Large intestine (tissue), 3 donors: ENCODE measurements around the gene MNT. TPM values are rescaled to one million over a fixed set of nuclear protein-coding genes. Genes with fewer than 3 reads are reported as not detected.

Experiments
- DNase-seq, 2 donors: peaks; one replicate each; pipeline versions ENCODE4 v3.0.0 to v3.0.0-alpha.2; 2013
- H3K27ac ChIP-seq: one replicate; pipeline ENCODE4 v1.5.1; 2013; ENCODE audit warnings: low read length
- H3K27me3 ChIP-seq: 2 replicates; pipeline ENCODE4 v1.6.1; 2013; ENCODE audit warnings: low read length; ENCODE audit not compliant: control insufficient read depth, insufficient read depth
- H3K36me3 ChIP-seq: 2 replicates; pipeline ENCODE4 v1.6.1; 2013; ENCODE audit warnings: low read length; ENCODE audit not compliant: control insufficient read depth, insufficient read depth
- H3K4me1 ChIP-seq: one replicate; pipeline ENCODE4 v1.6.1; 2013; ENCODE audit warnings: low read length; ENCODE audit not compliant: control insufficient read depth, insufficient read depth
- H3K4me3 ChIP-seq: one replicate; pipeline ENCODE4 v1.5.1; 2013; ENCODE audit warnings: low read length
- H3K9me3 ChIP-seq: one replicate; pipeline ENCODE4 v1.6.1; 2013; ENCODE audit warnings: mild to moderate bottlenecking, low read depth, low read length, moderate library complexity; ENCODE audit not compliant: control insufficient read depth
- WGBS: methylation state at CpG from one replicate; pipeline ENCODE4 v1.1.5; 2013; ENCODE audit warnings: low lambda C conversion rate; ENCODE audit not compliant: insufficient coverage; 5-methylcytosine and 5-hydroxymethylcytosine counted together
- polyA plus RNA-seq: library from polyadenylated mRNA; unstranded; fragments of 120-200 nt; gene quantifications from one replicate; pipeline ENCODE4 v1.2.1, GENCODE V29; 2013

The MNT gene
- polyA plus RNA-seq, 1 donor: 20.3 TPM

DNA sequence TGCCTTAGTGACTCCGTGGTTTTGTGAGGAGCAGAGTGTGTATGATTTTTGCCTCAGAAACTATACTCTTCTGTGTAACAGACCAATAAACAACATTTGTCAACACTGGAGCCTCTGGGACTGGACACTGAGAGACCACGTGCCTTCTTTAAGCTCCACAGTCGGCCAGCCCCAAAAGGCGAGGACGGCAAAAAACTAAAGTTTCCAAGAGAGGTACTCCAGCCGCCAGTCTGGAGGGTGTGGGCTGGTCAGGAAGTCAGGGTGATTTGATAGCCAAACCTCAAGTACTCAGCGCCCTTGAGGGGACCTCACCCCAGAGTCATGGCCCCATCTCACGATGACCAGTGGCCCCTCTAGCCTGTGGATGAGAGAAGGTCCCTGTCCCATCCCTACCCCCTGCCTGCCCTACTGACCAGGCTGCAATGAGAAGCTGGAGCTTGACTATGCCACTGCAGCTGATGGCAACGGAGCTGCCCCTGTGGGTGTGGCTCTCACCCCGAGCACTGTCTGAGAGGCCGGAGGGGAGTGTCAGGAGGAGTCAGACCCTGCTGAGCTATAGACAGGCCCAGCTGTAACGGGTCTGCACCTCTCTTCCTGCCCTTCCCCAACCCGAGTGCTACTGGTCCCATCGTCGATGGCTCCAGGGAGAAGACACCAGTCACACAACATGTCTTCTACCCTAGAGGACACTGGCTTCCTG lies 19.8 kb downstream of the MNT start:
- Histone ChIP-seq H3K4me3 (no peak overlapping the region), H3K9me3 (no peaks in the 10 kb centered on the region), H3K27me3 (no peaks in the 10 kb centered on the region), H3K27ac (no peak overlapping the region), H3K36me3 (peaks cover 54% of the 10 kb centered on the region), H3K4me1 (peaks cover 5% of the 10 kb centered on the region)
- no CpG with 5 or more reads among the region's 15 CpGs for WGBS
- no peak for DNase-seq

DNA sequence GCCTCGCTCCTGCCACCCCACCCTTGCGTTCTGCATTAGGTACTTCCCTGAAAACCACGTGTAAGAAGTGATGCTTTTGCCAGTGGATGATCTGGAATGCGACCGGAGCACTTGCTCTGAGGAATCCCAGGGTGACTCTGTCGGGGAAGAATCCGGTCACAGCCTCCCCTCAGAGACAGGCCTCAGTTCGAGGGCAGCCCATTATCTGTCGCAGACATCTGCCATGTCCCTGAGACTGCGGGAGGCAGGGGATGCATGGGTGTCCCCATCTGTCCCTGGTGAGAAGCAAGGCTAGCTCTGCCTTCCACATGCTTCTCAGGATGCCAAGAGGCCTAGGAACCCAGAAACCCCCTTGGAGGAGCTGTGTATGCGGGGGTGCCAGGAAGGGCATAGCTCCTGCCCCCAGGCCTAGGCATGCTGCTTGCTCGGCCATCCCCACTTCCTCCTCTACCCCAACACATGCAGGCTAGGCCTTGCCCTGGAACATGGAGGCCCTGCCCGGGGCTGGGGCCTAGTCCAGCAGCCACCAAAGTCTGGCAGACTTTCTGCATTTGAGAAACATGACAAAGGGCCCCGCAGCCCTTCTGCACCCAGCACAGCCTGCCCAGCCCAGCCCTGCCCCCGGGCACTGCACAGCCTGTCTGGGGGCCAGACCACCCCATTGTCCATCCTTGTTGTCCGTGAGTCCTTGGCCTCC lies 20.5 kb downstream of the MNT start:
- H3K4me3 ChIP-seq: no peak overlapping the region
- H3K36me3 ChIP-seq: peaks cover 54% of the 10 kb centered on the region
- DNase-seq: no peak
- H3K9me3 ChIP-seq: no peaks in the 10 kb centered on the region
- no peak overlapping the region for H3K27ac ChIP-seq
- H3K27me3 ChIP-seq: no peaks in the 10 kb centered on the region
- H3K4me1 ChIP-seq: peaks cover 5% of the 10 kb centered on the region
- WGBS: no CpG with 5 or more reads among the region's 16 CpGs

DNA sequence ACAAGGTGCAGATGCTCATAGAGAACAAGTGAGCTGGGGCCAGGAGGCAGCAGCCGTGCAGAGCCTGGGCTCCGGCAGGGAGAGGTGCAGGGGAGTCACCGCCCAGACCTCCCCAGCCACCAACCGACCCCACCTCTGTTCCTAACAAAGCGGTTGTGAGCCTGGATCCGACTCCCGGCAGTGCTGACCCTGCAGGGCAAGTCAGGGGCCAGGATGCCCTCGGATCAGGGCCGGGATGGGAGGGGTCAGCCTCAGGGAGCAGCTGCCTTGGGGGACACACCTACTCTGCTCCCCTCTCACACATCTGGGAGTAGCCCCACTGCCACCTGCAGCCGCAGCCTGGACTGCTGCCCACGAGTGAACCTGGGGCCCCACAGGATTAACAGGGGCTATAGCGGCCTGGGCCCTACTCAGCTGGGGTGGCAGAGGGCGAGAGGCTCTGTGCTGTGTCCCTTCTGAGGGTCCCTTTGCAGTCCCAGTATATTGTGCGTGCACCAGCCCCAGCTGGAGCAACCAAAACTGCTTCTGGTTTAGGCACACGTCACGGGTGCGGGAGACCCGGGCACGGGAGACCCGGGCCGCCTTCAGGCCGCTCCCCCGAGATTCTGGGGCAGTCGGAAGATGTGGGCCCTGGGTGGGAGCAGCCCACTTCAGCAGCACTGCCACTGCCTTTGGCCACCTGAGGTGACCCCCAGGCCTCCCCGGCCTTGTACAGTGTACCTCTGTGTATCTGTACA lies 21.2 kb downstream of the MNT start:
- no peak overlapping the region for H3K4me3 ChIP-seq
- WGBS: no CpG with 5 or more reads among the region's 25 CpGs
- no peaks in the 10 kb centered on the region for H3K27me3 ChIP-seq
- H3K27ac ChIP-seq: no peak overlapping the region
- H3K9me3 ChIP-seq: no peaks in the 10 kb centered on the region
- no peak for DNase-seq
- peaks cover 5% of the 10 kb centered on the region for H3K4me1 ChIP-seq
- H3K36me3 ChIP-seq: peaks cover 59% of the 10 kb centered on the region

DNA sequence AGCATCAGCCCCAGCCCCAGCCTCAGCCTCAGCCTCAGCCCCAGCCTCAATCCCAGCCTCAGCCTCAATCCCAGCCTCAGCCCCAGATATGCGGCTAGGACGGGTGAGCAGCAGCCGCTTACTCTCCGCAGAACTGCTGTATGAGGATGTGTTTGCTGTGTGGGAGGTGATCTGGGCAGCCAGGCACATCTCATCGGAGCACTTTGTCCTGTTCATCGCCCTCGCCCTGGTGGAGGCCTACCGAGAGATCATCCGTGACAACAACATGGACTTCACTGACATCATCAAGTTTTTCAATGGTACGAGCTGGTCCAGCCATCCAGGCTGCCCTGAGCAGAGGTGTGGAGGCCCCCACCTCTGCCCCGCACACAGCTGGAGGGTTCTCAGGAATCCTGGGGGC lies 22.0 kb downstream of the MNT start:
- H3K27me3 ChIP-seq: no peaks in the 10 kb centered on the region
- no peak overlapping the region for H3K4me3 ChIP-seq
- peaks cover 5% of the 10 kb centered on the region for H3K4me1 ChIP-seq
- no peak for DNase-seq
- H3K27ac ChIP-seq: no peak overlapping the region
- no peaks in the 10 kb centered on the region for H3K9me3 ChIP-seq
- peaks cover 63% of the 10 kb centered on the region for H3K36me3 ChIP-seq
- WGBS: no CpG with 5 or more reads among the region's 11 CpGs

DNA sequence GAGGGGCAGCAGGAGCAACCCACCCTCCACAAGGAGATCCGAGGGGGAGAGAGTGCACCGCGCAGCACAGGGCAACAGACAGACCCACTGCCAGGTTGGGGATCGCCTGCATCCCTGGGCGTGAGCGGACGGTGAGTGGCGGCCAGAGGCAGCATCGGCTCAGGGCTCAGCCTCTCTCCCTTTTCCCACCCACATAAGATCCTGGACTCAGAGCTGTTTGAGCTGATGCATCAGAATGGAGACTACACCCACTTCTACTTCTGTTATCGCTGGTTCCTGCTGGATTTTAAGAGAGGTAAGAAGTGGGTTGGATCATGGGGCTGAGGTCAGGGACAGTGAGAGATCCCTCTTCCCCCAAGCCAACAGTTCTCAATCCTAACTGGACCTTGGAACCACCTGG lies 23.2 kb downstream of the MNT start:
- no peak for DNase-seq
- no CpG with 5 or more reads among the region's 10 CpGs for WGBS
- no peaks in the 10 kb centered on the region for H3K4me1 ChIP-seq
- peaks cover 75% of the 10 kb centered on the region for H3K36me3 ChIP-seq
- H3K27me3 ChIP-seq: no peaks in the 10 kb centered on the region
- H3K4me3 ChIP-seq: no peak overlapping the region
- no peak overlapping the region for H3K27ac ChIP-seq
- no peaks in the 10 kb centered on the region for H3K9me3 ChIP-seq

DNA sequence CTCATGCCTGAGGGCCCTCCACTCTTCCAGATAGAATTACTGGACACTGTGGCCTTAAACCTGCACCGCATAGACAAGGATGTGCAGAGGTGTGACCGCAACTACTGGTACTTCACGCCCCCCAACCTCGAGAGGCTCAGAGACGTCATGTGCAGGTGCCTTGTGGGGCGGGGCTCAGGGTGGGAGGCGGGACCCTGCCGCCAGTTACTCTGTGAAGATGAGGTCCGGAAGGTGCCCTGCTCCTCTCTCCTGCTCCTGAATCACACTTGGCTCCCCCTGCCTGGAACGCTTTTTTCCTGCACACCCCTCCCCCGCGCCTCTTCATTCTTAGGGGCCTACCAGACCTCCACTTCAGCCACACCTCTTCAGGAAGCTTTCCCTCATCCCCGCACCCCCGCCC lies 24.8 kb downstream of the MNT start:
- Histone ChIP-seq H3K4me3 (no peak overlapping the region), H3K27me3 (no peaks in the 10 kb centered on the region), H3K9me3 (no peaks in the 10 kb centered on the region), H3K27ac (no peak overlapping the region), H3K36me3 (peaks cover 79% of the 10 kb centered on the region), H3K4me1 (no peaks in the 10 kb centered on the region)
- DNase-seq: no peak
- WGBS: no CpG with 5 or more reads among the region's 14 CpGs

DNA sequence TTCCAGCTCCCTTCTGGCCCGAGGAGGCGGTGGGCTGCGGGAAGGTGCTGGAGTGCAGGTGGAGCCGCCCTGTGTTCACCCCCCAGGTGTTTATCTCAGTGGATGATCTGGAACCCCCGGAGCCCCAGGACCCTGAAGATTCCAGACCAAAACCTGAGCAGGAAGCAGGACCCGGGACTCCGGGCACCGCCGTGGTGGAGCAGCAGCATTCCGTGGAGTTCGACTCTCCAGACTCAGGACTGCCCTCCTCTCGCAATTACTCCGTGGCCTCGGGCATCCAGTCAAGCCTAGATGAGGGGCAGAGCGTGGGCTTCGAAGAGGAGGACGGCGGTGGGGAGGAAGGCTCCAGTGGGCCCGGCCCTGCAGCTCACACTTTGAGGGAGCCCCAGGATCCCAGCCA lies 25.5 kb downstream of the MNT start:
- peaks cover 79% of the 10 kb centered on the region for H3K36me3 ChIP-seq

DNA sequence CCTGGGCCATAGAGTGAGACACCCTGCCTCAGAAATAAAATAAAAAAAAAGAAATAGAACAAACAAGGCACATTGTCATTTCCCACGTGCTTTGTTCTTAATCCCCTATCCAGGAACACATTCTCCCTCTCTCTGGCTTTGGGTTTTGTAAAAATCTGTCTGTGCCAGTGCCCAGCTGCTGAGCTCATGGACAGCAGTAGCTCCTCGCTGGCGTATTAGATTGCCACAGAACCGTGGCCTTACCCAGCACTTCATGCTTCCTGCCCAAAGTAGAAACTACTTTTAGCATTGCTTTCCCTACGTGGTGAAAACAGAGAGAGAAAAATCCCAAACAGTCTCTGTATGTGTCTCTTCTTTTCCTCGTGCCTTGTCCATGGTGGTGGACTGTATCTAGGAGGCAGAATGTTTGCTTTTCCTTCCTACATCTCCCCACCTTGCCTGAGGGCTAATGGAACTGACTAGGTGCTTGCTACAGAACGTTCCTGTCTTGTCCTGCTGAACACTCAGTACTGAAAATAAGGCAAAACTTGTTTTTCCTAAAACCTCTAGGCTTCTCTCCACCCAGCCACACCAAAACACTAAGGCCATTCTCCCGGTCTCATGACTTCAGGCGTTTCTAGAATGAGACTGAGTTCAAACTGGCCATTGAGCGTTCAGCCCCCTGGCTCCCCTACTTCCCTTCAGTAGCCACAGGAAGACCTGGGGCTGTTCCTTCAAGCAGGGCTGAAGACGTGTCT lies 26.1 kb downstream of the MNT start:
- H3K27ac ChIP-seq: no peak overlapping the region
- no peaks in the 10 kb centered on the region for H3K27me3 ChIP-seq
- no peaks in the 10 kb centered on the region for H3K4me1 ChIP-seq
- H3K36me3 ChIP-seq: peaks cover 72% of the 10 kb centered on the region
- no peaks in the 10 kb centered on the region for H3K9me3 ChIP-seq
- 60% methylated on average over 1 of the region's 11 CpGs for whole genome bisulfite sequencing
- DNase-seq: no peak
- no peak overlapping the region for H3K4me3 ChIP-seq

More for the DNA sequence above, 25.5 kb downstream of the MNT start:
- H3K9me3 ChIP-seq: no peaks in the 10 kb centered on the region
- no peaks in the 10 kb centered on the region for H3K27me3 ChIP-seq
- DNase-seq: no peak
- H3K4me1 ChIP-seq: no peaks in the 10 kb centered on the region
- H3K27ac ChIP-seq: no peak overlapping the region
- no CpG with 5 or more reads among the region's 19 CpGs for WGBS
- H3K4me3 ChIP-seq: no peak overlapping the region

DNA sequence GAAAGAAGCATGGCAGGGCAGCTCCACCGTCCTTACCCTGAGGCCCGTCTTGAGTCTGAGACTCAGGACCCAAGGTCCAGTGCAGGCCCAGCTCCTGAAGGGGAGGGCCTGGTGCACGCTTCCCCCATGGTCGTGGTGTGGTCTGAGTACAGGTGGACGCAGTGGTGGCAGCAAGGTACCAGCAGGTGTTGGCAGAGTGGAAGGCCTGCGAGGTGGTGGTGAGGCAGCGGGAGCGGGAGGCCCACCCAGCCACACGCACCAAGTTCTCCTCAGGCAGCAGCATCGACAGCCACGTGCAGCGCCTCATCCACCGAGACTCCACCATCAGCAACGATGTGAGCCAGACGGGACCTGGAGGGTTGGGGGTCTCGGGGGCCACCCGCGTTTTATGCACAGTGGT lies 27.7 kb downstream of the MNT start:
- no peaks in the 10 kb centered on the region for H3K4me1 ChIP-seq
- peaks cover 59% of the 10 kb centered on the region for H3K36me3 ChIP-seq
- no peaks in the 10 kb centered on the region for H3K27me3 ChIP-seq
- DNase-seq: no peak
- WGBS: no CpG with 5 or more reads among the region's 18 CpGs
- no peak overlapping the region for H3K4me3 ChIP-seq
- H3K27ac ChIP-seq: no peak overlapping the region
- no peaks in the 10 kb centered on the region for H3K9me3 ChIP-seq

DNA sequence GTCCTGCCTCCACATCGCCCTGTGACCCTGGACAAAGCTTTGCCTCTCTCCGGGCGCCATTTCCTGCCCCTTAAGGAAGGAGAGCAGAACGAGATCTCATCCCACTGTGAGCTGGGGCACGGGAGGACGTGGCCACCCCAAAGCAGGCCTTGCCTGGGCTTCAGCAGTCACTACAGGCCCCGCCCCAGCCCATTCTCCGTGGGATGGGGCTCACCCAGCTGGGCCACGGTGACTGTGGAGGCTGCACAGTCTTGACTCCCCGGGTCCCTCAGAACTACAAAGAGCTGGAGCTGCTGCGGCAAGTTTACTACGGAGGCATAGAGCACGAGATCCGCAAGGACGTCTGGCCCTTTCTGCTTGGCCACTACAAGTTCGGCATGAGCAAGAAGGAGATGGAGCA lies 28.2 kb downstream of the MNT start:
- Histone ChIP-seq H3K27me3 (no peaks in the 10 kb centered on the region), H3K4me3 (no peak overlapping the region), H3K4me1 (no peaks in the 10 kb centered on the region), H3K27ac (no peak overlapping the region), H3K9me3 (no peaks in the 10 kb centered on the region), H3K36me3 (peaks cover 57% of the 10 kb centered on the region)
- WGBS: no CpG with 5 or more reads among the region's 16 CpGs
- no peak for DNase-seq
